ENCODE data around the gene EPX. TPM values are rescaled to one million over a fixed set of nuclear protein-coding genes. Genes with fewer than 3 reads are reported as not detected.

The EPX gene
- total RNA-seq, 1 donor from 2014 or later = 1.9 TPM

GRCh38 chr17:58227733-58228132 lies 35.2 kb downstream of the EPX start:
- no peak for DNase-seq

GRCh38 chr17:58228679-58229078 lies 36.2 kb downstream of the EPX start:
- no peak for DNase-seq

- no peak for DNase-seq
Measured at GRCh38 chr17:58229384-58229783, 36.9 kb downstream of the EPX start.

GRCh38 chr17:58229881-58230280 lies 37.4 kb downstream of the EPX start:
- DNase-seq = no peak

- no peak for DNase-seq
Measured at GRCh38 chr17:58231641-58232040, 39.1 kb downstream of the EPX start.

GRCh38 chr17:58232707-58233156 lies 40.2 kb downstream of the EPX start:
- no peak for DNase-seq

- no peak for DNase-seq
Measured at GRCh38 chr17:58233543-58233942, 41.0 kb downstream of the EPX start.

- DNase-seq = no peak
Measured at GRCh38 chr17:58234512-58234911, 42.0 kb downstream of the EPX start.

GRCh38 chr17:58235821-58236220 lies 43.3 kb downstream of the EPX start:
- no peak for DNase-seq

GRCh38 chr17:58236394-58236793 lies 43.9 kb downstream of the EPX start:
- DNase-seq = no peak

GRCh38 chr17:58238147-58238634 lies 45.7 kb downstream of the EPX start, which contains the start of gene LPO:
Gene LPO (plus strand): TSS chr17:58238584. CDS start chr17:58242980, 4,396 bp downstream.
- DNase-seq = no peak

GRCh38 chr17:58239987-58240386 lies 47.5 kb downstream of the EPX start:
- DNase-seq = no peak

- DNase-seq = no peak
Measured at GRCh38 chr17:58242171-58242784, 49.8 kb downstream of the EPX start.

- no peak for DNase-seq
Measured at GRCh38 chr17:58244963-58245362, 52.4 kb downstream of the EPX start.

GRCh38 chr17:58245428-58246103 lies 53.0 kb downstream of the EPX start:
- no peak for DNase-seq

- no peak for DNase-seq
Measured at GRCh38 chr17:58246104-58246740, 53.7 kb downstream of the EPX start.

GRCh38 chr17:58246781-58247180 lies 54.3 kb downstream of the EPX start:
- DNase-seq = no peak

- no peak for DNase-seq
Measured at GRCh38 chr17:58247511-58248363, 55.2 kb downstream of the EPX start.

- no peak for DNase-seq
Measured at GRCh38 chr17:58248955-58249269, 56.4 kb downstream of the EPX start.

GRCh38 chr17:58249270-58250133 lies 57.0 kb downstream of the EPX start:
- DNase-seq = peak; percentile 15

GRCh38 chr17:58250344-58251011 lies 58.0 kb downstream of the EPX start:
- no peak for DNase-seq
